ENCODE results near the gene CLSTN1. TPM values are rescaled to one million over a fixed set of nuclear protein-coding genes. Genes with fewer than 3 reads are reported as not detected.
"Not testable (repeated sequence)": the region's sequence is repeated elsewhere in the genome, so short reads cannot be mapped to it uniquely, and the experiment has no call there.

CLSTN1 gene
- total and polyA plus RNA-seq, 7 donors: 7.3 to 48.7 (median 19.7) TPM

DNA sequence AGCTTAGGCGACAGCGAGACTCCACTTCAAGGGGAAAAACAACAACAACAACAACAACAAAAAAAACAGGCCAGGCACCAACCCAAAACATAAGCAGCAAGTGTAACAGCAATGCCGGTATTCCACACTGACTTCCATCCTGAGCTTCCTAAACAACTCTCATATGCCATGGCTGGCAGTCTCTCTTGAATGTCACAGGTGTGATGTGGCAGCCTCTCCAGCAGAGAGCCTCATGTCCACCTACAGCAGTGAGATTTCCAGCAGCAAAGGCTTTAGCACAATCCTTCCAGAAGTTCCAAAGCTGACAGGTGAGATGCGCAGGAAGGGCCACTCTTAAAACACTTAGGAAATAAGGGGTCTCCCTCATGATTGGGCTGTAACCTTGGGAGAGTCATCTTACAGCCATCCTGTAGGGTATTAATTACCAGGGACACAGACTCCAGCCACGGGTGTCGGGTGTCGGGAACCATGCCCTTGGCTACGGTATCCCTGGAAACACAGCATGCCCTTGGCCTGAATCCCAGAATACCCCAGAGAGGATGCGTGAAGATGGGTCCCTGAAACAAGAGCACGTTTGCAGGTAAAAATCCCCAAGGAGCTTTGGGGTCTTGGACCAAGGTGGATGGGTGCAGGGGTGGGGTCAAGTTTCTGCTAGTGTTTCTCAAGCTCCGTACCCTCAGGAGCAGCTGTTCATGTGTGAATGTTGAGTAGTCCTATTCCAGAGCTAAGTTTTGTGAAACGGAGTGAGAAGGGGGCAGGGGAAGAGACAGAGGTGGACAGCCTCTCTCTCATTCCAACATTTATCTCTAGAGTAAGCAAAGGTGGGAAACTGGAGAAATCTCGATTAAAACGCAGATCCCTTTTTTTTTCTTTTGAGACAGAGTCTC lies 31.4 kb downstream of the CLSTN1 start:
- no peaks in the 10 kb centered on the region for H3K27me3 ChIP-seq (ENCODE audit: insufficient read depth in 3 of 3, low read length in 2 of 3)
- DNase-seq (peak in 1 of 2 donors; percentile 73), ATAC-seq (peak; percentile 83 to 93 (median 92))
- peaks cover 27% of the 10 kb centered on the region for H3K4me1 ChIP-seq
- 30 to 39% (median 33%) methylated on average over 14 of the region's 14 CpGs for WGBS, 3 donors
- no peaks in the 10 kb centered on the region for H3K9me3 ChIP-seq
- no peaks in the 10 kb centered on the region for H3K36me3 ChIP-seq (ENCODE audit: insufficient read depth in 1 of 2, low read depth in 1 of 2)
- peak overlapping the region; percentile 5 for H3K4me3 ChIP-seq
- TF ChIP-seq, protein P1, sequence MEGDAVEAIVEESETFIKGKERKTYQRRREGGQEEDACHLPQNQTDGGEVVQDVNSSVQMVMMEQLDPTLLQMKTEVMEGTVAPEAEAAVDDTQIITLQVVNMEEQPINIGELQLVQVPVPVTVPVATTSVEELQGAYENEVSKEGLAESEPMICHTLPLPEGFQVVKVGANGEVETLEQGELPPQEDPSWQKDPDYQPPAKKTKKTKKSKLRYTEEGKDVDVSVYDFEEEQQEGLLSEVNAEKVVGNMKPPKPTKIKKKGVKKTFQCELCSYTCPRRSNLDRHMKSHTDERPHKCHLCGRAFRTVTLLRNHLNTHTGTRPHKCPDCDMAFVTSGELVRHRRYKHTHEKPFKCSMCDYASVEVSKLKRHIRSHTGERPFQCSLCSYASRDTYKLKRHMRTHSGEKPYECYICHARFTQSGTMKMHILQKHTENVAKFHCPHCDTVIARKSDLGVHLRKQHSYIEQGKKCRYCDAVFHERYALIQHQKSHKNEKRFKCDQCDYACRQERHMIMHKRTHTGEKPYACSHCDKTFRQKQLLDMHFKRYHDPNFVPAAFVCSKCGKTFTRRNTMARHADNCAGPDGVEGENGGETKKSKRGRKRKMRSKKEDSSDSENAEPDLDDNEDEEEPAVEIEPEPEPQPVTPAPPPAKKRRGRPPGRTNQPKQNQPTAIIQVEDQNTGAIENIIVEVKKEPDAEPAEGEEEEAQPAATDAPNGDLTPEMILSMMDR (IDR thresholded peaks at IDR 0.05): peak; percentile 27
- peak overlapping the region; percentile 50 for H3K27ac ChIP-seq
- intact Hi-C loops (cut with DNase I): no loop called here

DNA sequence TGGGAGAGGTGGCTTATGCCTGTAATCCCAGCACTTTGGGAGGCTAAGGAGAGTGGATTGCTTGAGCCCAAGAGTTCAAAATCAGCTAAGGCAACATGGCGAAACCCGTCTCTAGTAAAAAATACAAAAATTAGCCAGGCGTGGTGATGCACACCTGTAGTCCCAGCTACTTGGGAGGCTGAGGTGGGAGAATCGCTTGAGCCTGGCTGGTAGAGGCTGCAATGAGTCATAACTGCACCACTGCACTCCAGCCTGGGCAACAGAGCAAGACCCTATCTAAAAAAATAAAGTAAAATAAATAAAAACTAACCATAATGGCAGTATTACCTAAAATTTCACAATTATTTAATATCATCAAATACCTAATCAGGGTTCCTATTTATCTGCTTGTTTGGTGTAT lies 34.1 kb downstream of the CLSTN1 start:
- intact Hi-C loops (cut with DNase I): loop anchor here in 1 of 2 donors (5.0 kb wide), 1 partner anchor 78 kb away; no protein-coding TSS in a partner anchor

DNA sequence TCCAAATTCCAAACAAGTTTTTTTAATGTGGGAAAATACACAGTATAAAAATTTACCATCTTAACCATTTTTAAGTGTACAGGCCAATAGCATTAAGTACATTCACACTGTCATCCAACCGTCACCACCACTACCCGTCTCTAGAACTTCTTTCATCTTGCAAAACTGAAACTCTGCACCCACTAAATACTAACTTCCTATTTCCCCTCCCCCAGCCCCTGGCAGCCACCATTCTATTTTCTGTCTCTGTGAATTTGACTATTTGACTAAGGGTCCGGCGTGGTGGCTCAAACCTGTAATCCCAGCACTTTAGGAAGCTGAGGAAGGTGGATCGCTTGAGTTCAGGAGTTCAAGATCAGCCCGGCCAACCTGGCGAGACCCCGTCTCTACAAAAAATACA lies 36.1 kb downstream of the CLSTN1 start:
- 89 to 96% (median 94%) methylated on average over 8 of the region's 8 CpGs for WGBS, 3 donors
- ATAC-seq (no peak), DNase-seq (no peak)
- Histone ChIP-seq H3K36me3 (ENCODE audit: insufficient read depth in 1 of 2, low read depth in 1 of 2) (no peaks in the 10 kb centered on the region), H3K4me3 (no peak overlapping the region), H3K4me1 (peaks cover 10% of the 10 kb centered on the region), H3K27ac (no peak overlapping the region), H3K27me3 (ENCODE audit: insufficient read depth in 3 of 3, low read length in 2 of 3) (no peaks in the 10 kb centered on the region), H3K9me3 (no peaks in the 10 kb centered on the region)
- TF ChIP-seq, protein P1 (IDR thresholded peaks at IDR 0.05): no peak
- intact Hi-C loops (cut with DNase I): loop anchor here in 1 of 2 donors (5.0 kb wide), 1 partner anchor 80 kb away; no protein-coding TSS in a partner anchor

More for the DNA sequence above, 34.1 kb downstream of the CLSTN1 start:
- peaks cover 17% of the 10 kb centered on the region for H3K4me1 ChIP-seq
- not testable (repeated sequence) for H3K4me3 ChIP-seq; H3K27ac ChIP-seq; DNase-seq; H3K36me3 ChIP-seq (ENCODE audit: insufficient read depth in 1 of 2, low read depth in 1 of 2); H3K27me3 ChIP-seq (ENCODE audit: insufficient read depth in 3 of 3, low read length in 2 of 3); ATAC-seq; H3K9me3 ChIP-seq
- WGBS, 3 donors: 96 to 99% (median 96%) methylated on average over 4 of the region's 4 CpGs

DNA sequence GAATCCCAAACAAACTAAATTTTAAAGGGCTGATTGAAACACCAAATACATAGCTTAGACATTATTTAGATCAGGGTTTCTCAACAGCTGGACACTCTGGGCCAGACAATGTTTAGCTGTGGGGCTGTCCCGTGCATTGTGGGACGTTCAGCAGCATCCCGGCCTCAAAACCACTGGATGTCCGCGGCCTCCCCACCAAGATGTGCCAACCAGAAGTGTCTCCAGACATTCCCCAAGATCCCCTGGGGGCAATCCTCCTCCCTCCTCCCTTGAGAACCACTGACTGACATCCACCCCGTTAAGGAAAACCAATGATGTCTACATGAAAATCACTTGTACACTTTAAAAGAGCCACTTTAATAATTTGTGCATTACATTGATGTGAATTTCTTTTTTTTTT lies 38.4 kb downstream of the CLSTN1 start:
- H3K36me3 ChIP-seq (ENCODE audit: insufficient read depth in 1 of 2, low read depth in 1 of 2): no peaks in the 10 kb centered on the region
- no peak overlapping the region for H3K27ac ChIP-seq
- DNase-seq: no peak
- H3K4me1 ChIP-seq: no peaks in the 10 kb centered on the region
- intact Hi-C loops (cut with DNase I): loop anchor here in 1 of 2 donors (5.0 kb wide), 1 partner anchor 82 kb away; no protein-coding TSS in a partner anchor
- H3K9me3 ChIP-seq: no peaks in the 10 kb centered on the region
- no peak overlapping the region for H3K4me3 ChIP-seq
- H3K27me3 ChIP-seq (ENCODE audit: insufficient read depth in 3 of 3, low read length in 2 of 3): no peaks in the 10 kb centered on the region
- TF ChIP-seq, protein P1 (IDR thresholded peaks at IDR 0.05): no peak
- 57 to 73% (median 58%) methylated on average over 6 of the region's 6 CpGs for WGBS, 3 donors
- ATAC-seq: no peak

DNA sequence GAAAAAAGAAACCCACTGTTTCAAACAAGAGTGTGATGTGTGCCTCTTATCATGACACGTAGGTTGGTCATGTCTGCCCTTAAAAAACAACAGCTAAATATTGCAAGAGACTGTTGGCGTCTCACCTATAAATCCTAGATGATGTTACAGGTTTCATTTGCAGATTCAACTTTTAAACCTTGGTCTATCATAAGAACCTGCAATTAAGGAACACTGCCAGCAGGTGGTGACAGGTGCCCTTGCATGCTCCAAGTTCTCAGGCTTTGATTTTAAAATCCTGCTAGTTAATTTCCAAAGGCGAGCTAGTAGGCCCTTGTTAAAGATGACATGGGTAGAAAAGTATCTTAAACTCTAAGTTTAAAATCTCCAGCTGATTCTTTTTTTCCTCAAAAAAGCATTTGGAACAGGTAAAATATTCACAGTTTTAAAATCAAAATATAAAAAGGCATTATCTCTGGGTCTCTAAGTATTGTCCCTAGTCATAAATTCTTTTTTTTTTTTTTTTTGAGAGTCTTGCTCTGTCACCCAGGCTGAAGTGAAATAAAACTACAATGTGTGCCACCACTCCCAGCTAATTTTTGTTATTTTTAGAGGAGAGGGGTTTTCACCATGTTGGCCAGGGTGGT lies 39.1 kb downstream of the CLSTN1 start:
- Histone ChIP-seq H3K9me3 (no peaks in the 10 kb centered on the region), H3K27ac (no peak overlapping the region), H3K4me3 (no peak overlapping the region), H3K27me3 (ENCODE audit: insufficient read depth in 3 of 3, low read length in 2 of 3) (no peaks in the 10 kb centered on the region), H3K36me3 (ENCODE audit: insufficient read depth in 1 of 2, low read depth in 1 of 2) (no peaks in the 10 kb centered on the region), H3K4me1 (no peaks in the 10 kb centered on the region)
- intact Hi-C loops (cut with DNase I): loop anchor here (1.0 to 5.0 kb wide), 2 partner anchors 83 kb away; no protein-coding TSS in a partner anchor
- TF ChIP-seq, protein P1 (IDR thresholded peaks at IDR 0.05): peak; percentile 74
- peak in 1 of 4 donors; percentile 74 for ATAC-seq
- DNase-seq: no peak
- WGBS, 3 donors: 84 to 86% (median 85%) methylated on average over 3 of the region's 3 CpGs

Data from psoas muscle (tissue), 8 donors.